IMR-90 (cell line): ENCODE measurements around the gene RGPD8. TPM values are rescaled to one million over a fixed set of nuclear protein-coding genes. Genes with fewer than 3 reads are reported as not detected.
A peak's percentile ranks its signal among the peaks of the same experiment; 100 is the strongest.

Experiments
- ATAC-seq: fragments of 200-7000 bp; cut with Tn5 transposase; 2 replicates; pipeline ENCODE4 v1.9.1; 2020; ENCODE audit warnings: low read depth, mild to moderate bottlenecking, moderate library complexity
- BruUV-seq: library from RNA; stranded (reverse); fragments of 400-500 nt; replicated peaks from 2 replicates; lab custom pipeline; 2021; lab: Mats Ljungman, UMichigan
- CTCF ChIA-PET: fragments of 300-600 bp; formaldehyde crosslinking; extraction: SDS; loops from one replicate; lab custom pipeline; 2021; ENCODE audit warnings: antibody characterized with exemption; lab: Yijun Ruan, JAX
- POLR2A ChIA-PET: fragments of 300-600 bp; sonication (Branson Sonifier 250); formaldehyde crosslinking; loops from one replicate; lab custom pipeline; 2022; ENCODE audit warnings: antibody characterized with exemption; ENCODE audit not compliant: unreplicated experiment; lab: Charles Lee
- DNase-seq: peaks from one replicate; pipeline ENCODE4 v3.0.0; 2013
- H2AFZ ChIP-seq: replicated peaks from 2 replicates; pipeline ENCODE3; 2013; ENCODE audit warnings: low read length, mild to moderate bottlenecking; ENCODE audit not compliant: poor library complexity
- H2AK5ac ChIP-seq: 2 replicates; pipeline ENCODE4 v1.6.1; 2013; ENCODE audit warnings: low read depth, low read length, inconsistent platforms
- H2AK9ac ChIP-seq: replicated peaks from 2 replicates; pipeline ENCODE3; 2013; ENCODE audit warnings: mild to moderate bottlenecking, low read depth, low read length, moderate library complexity; ENCODE audit not compliant: poor library complexity
- H2BK120ac ChIP-seq: 2 replicates; pipeline ENCODE4 v1.6.1; 2013; ENCODE audit warnings: low read depth, low read length, inconsistent platforms
- H2BK15ac ChIP-seq: 3 replicates; pipeline ENCODE4 v1.6.1; 2013; ENCODE audit warnings: low read depth, low read length, inconsistent platforms
- H2BK20ac ChIP-seq: 2 replicates; pipeline ENCODE4 v1.6.1; 2013; ENCODE audit warnings: low read depth, mild to moderate bottlenecking, inconsistent platforms, low read length, moderate library complexity
- H2BK5ac ChIP-seq: 2 replicates; pipeline ENCODE4 v1.6.1; 2013; ENCODE audit warnings: mild to moderate bottlenecking, low read depth, low read length, inconsistent platforms; ENCODE audit not compliant: poor library complexity, severe bottlenecking
- H3K14ac ChIP-seq: replicated peaks from 2 replicates; pipeline ENCODE4 v1.6.1; 2013; ENCODE audit warnings: low read depth, low read length, inconsistent platforms
- H3K18ac ChIP-seq: 2 replicates; pipeline ENCODE4 v1.6.1; 2013; ENCODE audit warnings: low read depth, low read length, control low read depth
- H3K23ac ChIP-seq: 2 replicates; pipeline ENCODE4 v1.6.1; 2013; ENCODE audit warnings: low read depth, low read length, inconsistent platforms
- H3K27ac ChIP-seq: 2 replicates; pipeline ENCODE4 v1.5.1; 2013; ENCODE audit warnings: mild to moderate bottlenecking, control low read depth, low read length; ENCODE audit not compliant: insufficient read depth
- H3K27me3 ChIP-seq: 2 replicates; pipeline ENCODE4 v1.6.1; 2013; ENCODE audit warnings: low read length; ENCODE audit not compliant: control insufficient read depth, insufficient read depth
- H3K36me3 ChIP-seq: 2 replicates; pipeline ENCODE4 v1.6.1; 2013; ENCODE audit warnings: low read length, mixed read lengths; ENCODE audit not compliant: control insufficient read depth, insufficient read depth
- H3K4ac ChIP-seq: 2 replicates; pipeline ENCODE4 v1.6.1; 2013; ENCODE audit warnings: low read depth, low read length, inconsistent platforms
- H3K4me1 ChIP-seq: 2 replicates; pipeline ENCODE4 v1.6.1; 2013; ENCODE audit warnings: low read length, mixed read lengths; ENCODE audit not compliant: control insufficient read depth, insufficient read depth
- H3K4me2 ChIP-seq: 2 replicates; pipeline ENCODE4 v1.6.1; 2013; ENCODE audit warnings: low read depth, mild to moderate bottlenecking, control low read depth, low read length, moderate library complexity
- H3K4me3 ChIP-seq: 2 replicates; pipeline ENCODE4 v1.5.1; 2013; ENCODE audit warnings: low read depth, mild to moderate bottlenecking, control low read depth, low read length, moderate library complexity; ENCODE audit not compliant: insufficient read depth
- H3K56ac ChIP-seq: 2 replicates; pipeline ENCODE4 v1.6.1; 2013; ENCODE audit warnings: low read length, inconsistent platforms; ENCODE audit not compliant: insufficient read depth; ENCODE audit errors: extremely low read depth
- H3K79me1 ChIP-seq, 2 experiments: 2 replicates each; pipeline ENCODE4 v1.6.1; 2013; ENCODE audit warnings: low read length in 2 of 2, inconsistent platforms in 1 of 2, low read depth in 1 of 2
- H3K9ac ChIP-seq: 2 replicates; pipeline ENCODE4 v1.6.1; 2013; ENCODE audit warnings: low read depth, low read length, control low read depth
- H3K9me1 ChIP-seq: 2 replicates; pipeline ENCODE4 v1.6.1; 2013; ENCODE audit warnings: low read length, inconsistent platforms; ENCODE audit not compliant: insufficient read depth
- H3K9me3 ChIP-seq: 2 replicates; pipeline ENCODE4 v1.6.1; 2013; ENCODE audit warnings: low read length; ENCODE audit not compliant: control insufficient read depth, insufficient read depth
- H4K20me1 ChIP-seq: 2 replicates; pipeline ENCODE4 v1.6.1; 2013; ENCODE audit warnings: low read length, inconsistent platforms; ENCODE audit not compliant: insufficient read depth
- H4K5ac ChIP-seq: 2 replicates; pipeline ENCODE4 v1.6.1; 2013; ENCODE audit warnings: mild to moderate bottlenecking, low read depth, low read length, control low read depth
- H4K8ac ChIP-seq, 2 experiments: 2 replicates each; pipeline ENCODE4 v1.6.1; 2013; ENCODE audit warnings: low read depth in 2 of 2, low read length in 2 of 2, control low read depth in 1 of 2, inconsistent platforms in 1 of 2
- H4K91ac ChIP-seq: 2 replicates; pipeline ENCODE4 v1.6.1; 2013; ENCODE audit warnings: low read depth, low read length, inconsistent platforms; ENCODE audit not compliant: insufficient read depth
- BHLHE40 ChIP-seq: fragments of 150-350 bp; IDR thresholded peaks from 2 replicates; pipeline ENCODE4 v1.6.1; 2016; ENCODE audit warnings: mild to moderate bottlenecking, low read depth, low read length
- CEBPB ChIP-seq: IDR thresholded peaks from 2 replicates; pipeline ENCODE4 v1.6.1; 2012; ENCODE audit warnings: low read depth, low read length, improper control_type of control experiment
- CHD1 ChIP-seq: IDR thresholded peaks from 2 replicates; pipeline ENCODE4 v1.6.1; 2012; ENCODE audit warnings: low read depth, low read length, improper control_type of control experiment
- FOS ChIP-seq: fragments of 150-350 bp; IDR thresholded peaks from 2 replicates; pipeline ENCODE4 v1.6.1; 2016; ENCODE audit warnings: low read depth, low read length
- MAFK ChIP-seq: IDR thresholded peaks from 2 replicates; pipeline ENCODE4 v1.6.1; 2012; ENCODE audit warnings: low read depth, low read length, improper control_type of control experiment
- MAZ ChIP-seq: IDR thresholded peaks from 2 replicates; pipeline ENCODE4 v1.6.1; 2012; ENCODE audit warnings: low read depth, mild to moderate bottlenecking, low read length, improper control_type of control experiment, moderate library complexity, borderline replicate concordance
- MXI1 ChIP-seq: IDR thresholded peaks from 2 replicates; pipeline ENCODE4 v1.6.1; 2012; ENCODE audit warnings: low read depth, mild to moderate bottlenecking, low read length, moderate library complexity, borderline replicate concordance
- NFE2L2 ChIP-seq: fragments of 150-350 bp; IDR thresholded peaks from 2 replicates; pipeline ENCODE4 v1.6.1; 2016; ENCODE audit warnings: low read depth, mild to moderate bottlenecking, low read length
- POLR2A ChIP-seq: IDR thresholded peaks from 2 replicates; pipeline ENCODE4 v1.6.1; 2012; ENCODE audit warnings: mild to moderate bottlenecking, low read depth, low read length
- RAD21 ChIP-seq: IDR thresholded peaks from 2 replicates; pipeline ENCODE4 v1.6.1; 2012; ENCODE audit warnings: low read length, improper control_type of control experiment
- RCOR1 ChIP-seq: IDR thresholded peaks from 2 replicates; pipeline ENCODE4 v1.6.1; 2012; ENCODE audit warnings: mild to moderate bottlenecking, low read length, improper control_type of control experiment; ENCODE audit not compliant: insufficient replicate concordance
- RFX5 ChIP-seq: IDR thresholded peaks from 2 replicates; pipeline ENCODE4 v1.8.0; 2012; ENCODE audit warnings: low read depth, mild to moderate bottlenecking, low read length, moderate library complexity
- SMC3 ChIP-seq: fragments of 150-350 bp; IDR thresholded peaks from 2 replicates; pipeline ENCODE4 v1.6.1; 2016; ENCODE audit warnings: low read depth, mild to moderate bottlenecking, antibody characterized with exemption, low read length, moderate library complexity
- USF2 ChIP-seq: fragments of 150-350 bp; IDR thresholded peaks from 2 replicates; pipeline ENCODE4 v1.6.1; 2017; ENCODE audit warnings: mild to moderate bottlenecking, antibody characterized with exemption, low read length, low read depth
- WGBS, 2 experiments: methylation state at CpG; one replicate each; pipeline versions ENCODE4 v1.1.5 to v1.1.7; 2013; ENCODE audit warnings: missing lambda C conversion rate in 2 of 2; ENCODE audit not compliant: insufficient read length in 1 of 2; ENCODE audit errors: extremely low coverage in 2 of 2; 5-methylcytosine and 5-hydroxymethylcytosine counted together
- dilution Hi-C: fragments of 300-500 bp; cut with HindIII; formaldehyde crosslinking; loops from one replicate; pipeline ENCODE4 v1.14.3; 2018; ENCODE audit warnings: low sequenced_read_pairs; ENCODE audit not compliant: unreplicated experiment
- in situ Hi-C: fragments of 300-500 bp; cut with MboI; formaldehyde crosslinking; loops from 3 replicates; pipeline ENCODE4 v1.14.3; 2019; ENCODE audit warnings: low sequenced_read_pairs, inconsistent platforms, mixed read lengths
- intact Hi-C: fragments of 100-400 bp; cut with micrococcal nuclease; formaldehyde crosslinking; loops from 2 replicates; pipeline ENCODE4 v1.10.0; 2022
- polyA plus RNA-seq, 3 experiments: library from polyadenylated mRNA; depleted of rRNA; stranded (reverse); fragments of >200 nt; gene quantifications; 2 replicates each; pipeline ENCODE4 v1.2.3, GENCODE V29; 2012; ENCODE audit warnings: low replicate concordance in 1 of 3
- total RNA-seq: library from RNA; depleted of rRNA; stranded (reverse); fragments of >200 nt; gene quantifications from 2 replicates; pipeline ENCODE4 v1.2.3, GENCODE V29; 2012

The RGPD8 gene
- total and polyA plus RNA-seq, 2 of the 4 experiments (the other 2 are of a cell fraction) = 0.67 to 4.1 TPM

GRCh38 chr2:112335600-112335999 is 97.8 kb downstream of the RGPD8 start (continued):
- TF ChIP-seq RCOR1 (no peak), CHD1 (no peak)

DNA sequence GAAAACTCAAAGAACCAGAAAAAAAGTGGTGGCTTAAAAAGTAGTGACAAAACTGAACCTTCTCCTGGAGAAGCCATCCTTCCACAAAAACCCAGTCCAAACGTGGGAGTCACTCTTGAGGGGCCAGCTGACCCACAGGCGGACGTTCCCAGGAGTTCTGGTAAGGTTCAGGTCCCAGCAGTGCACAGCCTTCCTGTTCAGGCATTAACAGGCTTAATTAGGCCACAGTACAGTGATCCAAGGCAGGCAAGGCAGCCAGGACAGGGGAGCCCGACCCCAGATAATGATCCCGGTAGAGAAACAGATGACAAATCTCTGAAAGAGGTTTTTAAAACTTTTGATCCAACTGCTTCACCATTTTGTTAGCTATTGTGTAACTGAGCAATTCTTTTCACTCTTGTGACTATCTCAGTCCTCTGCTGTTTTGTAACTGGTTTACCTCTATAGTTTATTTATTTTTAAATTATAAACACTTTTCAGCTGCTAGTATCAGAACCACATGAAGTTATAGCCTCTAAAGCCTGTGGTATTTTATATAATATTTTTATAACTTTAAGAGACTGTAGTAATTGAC is 101.2 kb downstream of the RGPD8 start:
- H3K4me1 ChIP-seq = peaks cover 2% of the 10 kb centered on the region; the same call in 1 of the 2 replicates
- no peak overlapping the region for H3K14ac ChIP-seq
- no peak for DNase-seq
- H3K4me3 ChIP-seq = no peak overlapping the region
- no peak overlapping the region for H2BK5ac ChIP-seq
- H4K5ac ChIP-seq = no peak overlapping the region
- peaks cover 3% of the 10 kb centered on the region for H3K36me3 ChIP-seq
- no peak overlapping the region for H2AFZ ChIP-seq
- H4K8ac ChIP-seq = no peak overlapping the region
- H2BK120ac ChIP-seq = no peak overlapping the region
- H4K20me1 ChIP-seq = no peaks in the 10 kb centered on the region
- dilution Hi-C loops = no loop called here
- H2BK20ac ChIP-seq = no peak overlapping the region
- in situ Hi-C loops = no loop called here
- peak; percentile 21; the same call in 1 of the 2 replicates for ATAC-seq
- H3K27ac ChIP-seq = no peak overlapping the region
- no peak overlapping the region for H3K18ac ChIP-seq
- no peak overlapping the region for H3K23ac ChIP-seq
- POLR2A ChIA-PET = no interaction called here
- H3K9me3 ChIP-seq = no peaks in the 10 kb centered on the region
- H2AK5ac ChIP-seq = no peak overlapping the region
- no peak overlapping the region for H2BK15ac ChIP-seq
- BruUV-seq = no TSS peak
- H2AK9ac ChIP-seq = no peak overlapping the region
- H3K4ac ChIP-seq = no peak overlapping the region
- H4K91ac ChIP-seq = no peak overlapping the region
- H3K56ac ChIP-seq = no peak overlapping the region
- 73% methylated on average over 3 of the region's 5 CpGs; no CpG with 5 or more reads in 1 of the 2 experiments for WGBS, 2 experiments
- no peaks in the 10 kb centered on the region for H3K79me1 ChIP-seq
- no peaks in the 10 kb centered on the region for H3K9me1 ChIP-seq
- H3K4me2 ChIP-seq = no peak overlapping the region
- H3K9ac ChIP-seq = no peak overlapping the region
- no peaks in the 10 kb centered on the region for H3K27me3 ChIP-seq
- intact Hi-C loops = no loop called here
- CTCF ChIA-PET = no interaction called here
- no peak for TF ChIP-seq SMC3
- TF ChIP-seq FOS = no peak
- TF ChIP-seq CEBPB = no peak
- TF ChIP-seq MAZ = no peak
- TF ChIP-seq RAD21 = no peak
- no peak for TF ChIP-seq POLR2A
- no peak for TF ChIP-seq MXI1
- no peak for TF ChIP-seq USF2
- no peak for TF ChIP-seq CHD1
- TF ChIP-seq BHLHE40 = no peak
- no peak for TF ChIP-seq RFX5
- TF ChIP-seq MAFK = no peak
- no peak for TF ChIP-seq NFE2L2
